Dendritic cell treated with granulocyte-macrophage colony-stimulating factor and Interleukin-4, amounts not matched to agents 40 ng/mL and 50 ng/mL, for 4 days (primary cell): ENCODE data around the gene ZNF462.
A peak's percentile ranks its signal among the peaks of the same experiment; 100 is the strongest.
"Not testable (repeated sequence)": the region's sequence is repeated elsewhere in the genome, so short reads cannot be mapped to it uniquely, and the experiment has no call there.

Experiments
- H3K27ac Mint-ChIP-seq: one replicate; pipeline ENCODE4 v1.8.0; 2022; ENCODE audit warnings: mild to moderate bottlenecking, mixed read lengths
- H3K27me3 Mint-ChIP-seq: one replicate; pipeline ENCODE4 v1.8.0; 2022; ENCODE audit warnings: mild to moderate bottlenecking, mixed read lengths
- H3K36me3 Mint-ChIP-seq: one replicate; pipeline ENCODE4 v1.8.0; 2022; ENCODE audit warnings: low read depth, mixed read lengths
- H3K4me1 Mint-ChIP-seq: one replicate; pipeline ENCODE4 v1.8.0; 2022; ENCODE audit warnings: low read depth, mixed read lengths
- H3K4me3 Mint-ChIP-seq: one replicate; pipeline ENCODE4 v1.8.0; 2022; ENCODE audit warnings: mild to moderate bottlenecking, moderate library complexity, mixed read lengths
- H3K9me3 Mint-ChIP-seq: one replicate; pipeline ENCODE4 v1.8.0; 2022; ENCODE audit warnings: mixed read lengths
- intact Hi-C: fragments of 100-400 bp; cut with micrococcal nuclease; formaldehyde crosslinking; loops from one replicate; pipeline ENCODE4 v1.15.0; 2022

ZNF462 gene

GRCh38 chr9:106862821-106863720, at the start of gene ZNF462:
Gene ZNF462 (plus strand): TSS chr9:106863166. CDS start chr9:106923384, 60,218 bp downstream.
- Mint-ChIP-seq H3K27ac (no peak within 1 kb of the TSS), H3K9me3 (no peaks in the 10 kb centered on the region), H3K4me3 (peak within 1 kb of the TSS; percentile 74), H3K4me1 (peaks cover 46% of the 10 kb centered on the region), H3K36me3 (no peaks in the 10 kb centered on the region), H3K27me3 (peaks cover 71% of the 10 kb centered on the region)
- intact Hi-C loops: no loop called here

GRCh38 chr9:106816524-106816923, 46.4 kb upstream of the ZNF462 start:
- Mint-ChIP-seq H3K36me3 (no peaks in the 10 kb centered on the region), H3K9me3 (peaks cover 9% of the 10 kb centered on the region), H3K27ac (no peak overlapping the region), H3K27me3 (no peaks in the 10 kb centered on the region), H3K4me1 (peaks cover 6% of the 10 kb centered on the region), H3K4me3 (no peak overlapping the region)
- intact Hi-C loops: no loop called here

- H3K27me3 Mint-ChIP-seq: no peaks in the 10 kb centered on the region
- peaks cover 6% of the 10 kb centered on the region for H3K4me1 Mint-ChIP-seq
- intact Hi-C loops: no loop called here
- H3K9me3 Mint-ChIP-seq: no peaks in the 10 kb centered on the region
- H3K4me3 Mint-ChIP-seq: no peak overlapping the region
- H3K27ac Mint-ChIP-seq: no peak overlapping the region
- no peaks in the 10 kb centered on the region for H3K36me3 Mint-ChIP-seq
Measured at GRCh38 chr9:106818034-106818433, 44.9 kb upstream of the ZNF462 start.

GRCh38 chr9:106820866-106821265, 42.1 kb upstream of the ZNF462 start:
- H3K36me3 Mint-ChIP-seq: no peaks in the 10 kb centered on the region
- no peaks in the 10 kb centered on the region for H3K27me3 Mint-ChIP-seq
- H3K9me3 Mint-ChIP-seq: no peaks in the 10 kb centered on the region
- peaks cover 6% of the 10 kb centered on the region for H3K4me1 Mint-ChIP-seq
- H3K4me3 Mint-ChIP-seq: no peak overlapping the region
- H3K27ac Mint-ChIP-seq: no peak overlapping the region
- intact Hi-C loops: no loop called here

GRCh38 chr9:106828070-106828469, 34.9 kb upstream of the ZNF462 start:
- H3K36me3 Mint-ChIP-seq: no peaks in the 10 kb centered on the region
- no peak overlapping the region for H3K27ac Mint-ChIP-seq
- intact Hi-C loops: no loop called here
- H3K4me1 Mint-ChIP-seq: no peaks in the 10 kb centered on the region
- H3K9me3 Mint-ChIP-seq: peaks cover 4% of the 10 kb centered on the region
- H3K27me3 Mint-ChIP-seq: no peaks in the 10 kb centered on the region
- H3K4me3 Mint-ChIP-seq: no peak overlapping the region

- Mint-ChIP-seq H3K36me3 (no peaks in the 10 kb centered on the region), H3K27me3 (no peaks in the 10 kb centered on the region), H3K27ac (no peak overlapping the region), H3K4me1 (no peaks in the 10 kb centered on the region), H3K4me3 (no peak overlapping the region), H3K9me3 (peaks cover 13% of the 10 kb centered on the region)
- intact Hi-C loops: no loop called here
Measured at GRCh38 chr9:106828965-106829364, 34.0 kb upstream of the ZNF462 start.

- Mint-ChIP-seq H3K9me3 (peaks cover 17% of the 10 kb centered on the region), H3K4me1 (no peaks in the 10 kb centered on the region), H3K27ac (no peak overlapping the region), H3K4me3 (no peak overlapping the region), H3K27me3 (no peaks in the 10 kb centered on the region), H3K36me3 (no peaks in the 10 kb centered on the region)
- intact Hi-C loops: no loop called here
Measured at GRCh38 chr9:106829666-106830408, 33.1 kb upstream of the ZNF462 start.

GRCh38 chr9:106830527-106831150, 32.3 kb upstream of the ZNF462 start:
- no peak overlapping the region for H3K4me3 Mint-ChIP-seq
- H3K9me3 Mint-ChIP-seq: peaks cover 17% of the 10 kb centered on the region
- H3K4me1 Mint-ChIP-seq: no peaks in the 10 kb centered on the region
- no peaks in the 10 kb centered on the region for H3K27me3 Mint-ChIP-seq
- H3K36me3 Mint-ChIP-seq: no peaks in the 10 kb centered on the region
- intact Hi-C loops: no loop called here
- no peak overlapping the region for H3K27ac Mint-ChIP-seq

GRCh38 chr9:106834888-106835287, 28.1 kb upstream of the ZNF462 start:
- peaks cover 17% of the 10 kb centered on the region for H3K9me3 Mint-ChIP-seq
- no peak overlapping the region for H3K27ac Mint-ChIP-seq
- intact Hi-C loops: no loop called here
- H3K36me3 Mint-ChIP-seq: no peaks in the 10 kb centered on the region
- H3K27me3 Mint-ChIP-seq: peaks cover 2% of the 10 kb centered on the region
- H3K4me1 Mint-ChIP-seq: no peaks in the 10 kb centered on the region
- no peak overlapping the region for H3K4me3 Mint-ChIP-seq

- Mint-ChIP-seq H3K27ac (no peak overlapping the region), H3K4me1 (no peaks in the 10 kb centered on the region), H3K9me3 (peaks cover 17% of the 10 kb centered on the region), H3K27me3 (peaks cover 2% of the 10 kb centered on the region), H3K36me3 (no peaks in the 10 kb centered on the region), H3K4me3 (no peak overlapping the region)
- intact Hi-C loops: no loop called here
Measured at GRCh38 chr9:106835840-106836239, 27.1 kb upstream of the ZNF462 start.

GRCh38 chr9:106843371-106843770, 19.6 kb upstream of the ZNF462 start:
- H3K27ac Mint-ChIP-seq: no peak overlapping the region
- no peaks in the 10 kb centered on the region for H3K36me3 Mint-ChIP-seq
- no peaks in the 10 kb centered on the region for H3K27me3 Mint-ChIP-seq
- no peaks in the 10 kb centered on the region for H3K9me3 Mint-ChIP-seq
- H3K4me1 Mint-ChIP-seq: no peaks in the 10 kb centered on the region
- intact Hi-C loops: no loop called here
- no peak overlapping the region for H3K4me3 Mint-ChIP-seq

- Mint-ChIP-seq H3K4me1 (no peaks in the 10 kb centered on the region), H3K9me3 (no peaks in the 10 kb centered on the region), H3K36me3 (no peaks in the 10 kb centered on the region), H3K4me3 (no peak overlapping the region), H3K27me3 (no peaks in the 10 kb centered on the region), H3K27ac (no peak overlapping the region)
- intact Hi-C loops: no loop called here
Measured at GRCh38 chr9:106846307-106846706, 16.7 kb upstream of the ZNF462 start.

GRCh38 chr9:106846857-106847256, 16.1 kb upstream of the ZNF462 start:
- no peak overlapping the region for H3K4me3 Mint-ChIP-seq
- no peaks in the 10 kb centered on the region for H3K9me3 Mint-ChIP-seq
- no peaks in the 10 kb centered on the region for H3K36me3 Mint-ChIP-seq
- H3K4me1 Mint-ChIP-seq: no peaks in the 10 kb centered on the region
- no peak overlapping the region for H3K27ac Mint-ChIP-seq
- peaks cover under 1% of the 10 kb centered on the region for H3K27me3 Mint-ChIP-seq
- intact Hi-C loops: no loop called here

GRCh38 chr9:106851640-106852039, 11.3 kb upstream of the ZNF462 start:
- H3K36me3 Mint-ChIP-seq, H3K27ac Mint-ChIP-seq, H3K4me1 Mint-ChIP-seq, H3K4me3 Mint-ChIP-seq, intact Hi-C loops, H3K9me3 Mint-ChIP-seq, H3K27me3 Mint-ChIP-seq: not testable (repeated sequence)
